Tibial nerve (tissue), 4 donors: Measurements from ENCODE around the gene TMEM140. TPM values are rescaled to one million over a fixed set of nuclear protein-coding genes. Genes with fewer than 3 reads are reported as not detected.
A peak's percentile ranks its signal among the peaks of the same experiment; 100 is the strongest.

Experiments used
- DNase-seq, 2 donors: peaks; one replicate each; pipeline ENCODE4 v3.0.0-alpha.2; 2019; ENCODE audit warnings: low spot score in 2 of 2
- H3K27ac ChIP-seq, 4 donors: fragments of 200-600 bp; sonication (generic) in 3 of 4; one replicate each; pipeline ENCODE4 v1.5.1; 2017 to 2019; ENCODE audit warnings: mild to moderate bottlenecking in 1 of 4
- H3K27me3 ChIP-seq, 2 donors: fragments of 200-600 bp; sonication (generic) in 1 of 2; one replicate each; pipeline versions ENCODE4 v1.5.1 to v1.6.0; 2017 to 2019
- H3K36me3 ChIP-seq, 3 donors: fragments of 200-600 bp; sonication (generic); one replicate each; pipeline ENCODE4 v1.5.1; 2018 to 2019
- H3K4me1 ChIP-seq, 4 donors: fragments of 200-600 bp; sonication (generic) in 3 of 4; one replicate each; pipeline ENCODE4 v1.5.1; 2017 to 2019
- H3K4me3 ChIP-seq, 4 donors: fragments of 200-600 bp; sonication (generic) in 3 of 4; one replicate each; pipeline ENCODE4 v1.5.1; 2017 to 2019; ENCODE audit warnings: mild to moderate bottlenecking in 1 of 4, moderate library complexity in 1 of 4
- H3K9me3 ChIP-seq, 4 donors: fragments of 200-600 bp; sonication (generic) in 3 of 4; one replicate each; pipeline ENCODE4 v1.5.1; 2017 to 2019
- EP300 ChIP-seq, 2 donors: sonication (generic); formaldehyde crosslinking; IDR thresholded peaks; one replicate each; pipeline ENCODE4 v1.6.1; 2017; ENCODE audit warnings: antibody characterized with exemption in 2 of 2, mild to moderate bottlenecking in 1 of 2
- POLR2A ChIP-seq, 2 donors: fragments of 450-650 bp; IDR thresholded peaks; one replicate each; pipeline ENCODE4 v1.6.1; 2017; ENCODE audit warnings: antibody characterized with exemption in 2 of 2, mild to moderate bottlenecking in 2 of 2, moderate library complexity in 2 of 2
- WGBS, 2 donors: methylation state at CpG; one replicate each; pipeline ENCODE4 v1.1.5; 2018; 5-methylcytosine and 5-hydroxymethylcytosine counted together
- total RNA-seq, 4 donors: library from RNA; depleted of rRNA; stranded (reverse); fragments of >200 nt; gene quantifications; one replicate each; pipeline ENCODE4 v1.1.0, GENCODE V29; 2016
- TF ChIP-seq, protein P1 (sequence below), 5 experiments: fragments of 200-600 bp in 3 of 5; fragments of 450-650 bp in 2 of 5; sonication (generic) in 3 of 5; IDR thresholded peaks; one replicate each; pipeline ENCODE4 v1.5.1; 2016 to 2019; ENCODE audit warnings: antibody characterized with exemption in 5 of 5, mild to moderate bottlenecking in 3 of 5, moderate library complexity in 2 of 5

The TMEM140 gene
- total RNA-seq, 4 donors from 2014 or later = 20.5 to 46.9 (median 32.5) TPM

DNA sequence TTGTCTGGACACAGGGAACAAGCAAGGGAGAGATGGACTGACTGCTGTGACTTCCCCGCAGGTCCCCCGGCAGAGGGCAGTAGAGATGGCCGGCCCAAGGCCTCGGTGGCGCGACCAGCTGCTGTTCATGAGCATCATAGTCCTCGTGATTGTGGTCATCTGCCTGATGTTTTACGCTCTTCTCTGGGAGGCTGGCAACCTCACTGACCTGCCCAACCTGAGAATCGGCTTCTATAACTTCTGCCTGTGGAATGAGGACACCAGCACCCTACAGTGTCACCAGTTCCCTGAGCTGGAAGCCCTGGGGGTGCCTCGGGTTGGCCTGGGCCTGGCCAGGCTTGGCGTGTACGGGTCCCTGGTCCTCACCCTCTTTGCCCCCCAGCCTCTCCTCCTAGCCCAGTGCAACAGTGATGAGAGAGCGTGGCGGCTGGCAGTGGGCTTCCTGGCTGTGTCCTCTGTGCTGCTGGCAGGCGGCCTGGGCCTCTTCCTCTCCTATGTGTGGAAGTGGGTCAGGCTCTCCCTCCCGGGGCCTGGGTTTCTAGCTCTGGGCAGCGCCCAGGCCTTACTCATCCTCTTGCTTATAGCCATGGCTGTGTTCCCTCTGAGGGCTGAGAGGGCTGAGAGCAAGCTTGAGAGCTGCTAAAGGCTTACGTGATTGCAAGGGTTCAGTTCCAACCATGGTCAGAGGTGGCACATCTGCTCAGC, 16.6 kb downstream of the TMEM140 start:
- H3K4me3 ChIP-seq = no peak overlapping the region
- H3K9me3 ChIP-seq = no peaks in the 10 kb centered on the region
- H3K27me3 ChIP-seq = no peaks in the 10 kb centered on the region
- H3K36me3 ChIP-seq = peaks cover 0 to 59% (median 0%) of the 10 kb centered on the region in 3 donors
- TF ChIP-seq EP300 (IDR thresholded peaks at IDR 0.05) = no peak
- no peak for TF ChIP-seq POLR2A (IDR thresholded peaks at IDR 0.05)
- TF ChIP-seq, protein P1, sequence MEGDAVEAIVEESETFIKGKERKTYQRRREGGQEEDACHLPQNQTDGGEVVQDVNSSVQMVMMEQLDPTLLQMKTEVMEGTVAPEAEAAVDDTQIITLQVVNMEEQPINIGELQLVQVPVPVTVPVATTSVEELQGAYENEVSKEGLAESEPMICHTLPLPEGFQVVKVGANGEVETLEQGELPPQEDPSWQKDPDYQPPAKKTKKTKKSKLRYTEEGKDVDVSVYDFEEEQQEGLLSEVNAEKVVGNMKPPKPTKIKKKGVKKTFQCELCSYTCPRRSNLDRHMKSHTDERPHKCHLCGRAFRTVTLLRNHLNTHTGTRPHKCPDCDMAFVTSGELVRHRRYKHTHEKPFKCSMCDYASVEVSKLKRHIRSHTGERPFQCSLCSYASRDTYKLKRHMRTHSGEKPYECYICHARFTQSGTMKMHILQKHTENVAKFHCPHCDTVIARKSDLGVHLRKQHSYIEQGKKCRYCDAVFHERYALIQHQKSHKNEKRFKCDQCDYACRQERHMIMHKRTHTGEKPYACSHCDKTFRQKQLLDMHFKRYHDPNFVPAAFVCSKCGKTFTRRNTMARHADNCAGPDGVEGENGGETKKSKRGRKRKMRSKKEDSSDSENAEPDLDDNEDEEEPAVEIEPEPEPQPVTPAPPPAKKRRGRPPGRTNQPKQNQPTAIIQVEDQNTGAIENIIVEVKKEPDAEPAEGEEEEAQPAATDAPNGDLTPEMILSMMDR (IDR thresholded peaks at IDR 0.05) = no peak
- no peak for DNase-seq
- H3K27ac ChIP-seq = peak overlapping the region in 2 of 4 donors; percentile 14 to 59
- peaks cover 0 to 77% (median 37%) of the 10 kb centered on the region in 4 donors for H3K4me1 ChIP-seq
- WGBS, 2 donors = 88% methylated on average over 17 to 18 of the region's 18 CpGs

DNA sequence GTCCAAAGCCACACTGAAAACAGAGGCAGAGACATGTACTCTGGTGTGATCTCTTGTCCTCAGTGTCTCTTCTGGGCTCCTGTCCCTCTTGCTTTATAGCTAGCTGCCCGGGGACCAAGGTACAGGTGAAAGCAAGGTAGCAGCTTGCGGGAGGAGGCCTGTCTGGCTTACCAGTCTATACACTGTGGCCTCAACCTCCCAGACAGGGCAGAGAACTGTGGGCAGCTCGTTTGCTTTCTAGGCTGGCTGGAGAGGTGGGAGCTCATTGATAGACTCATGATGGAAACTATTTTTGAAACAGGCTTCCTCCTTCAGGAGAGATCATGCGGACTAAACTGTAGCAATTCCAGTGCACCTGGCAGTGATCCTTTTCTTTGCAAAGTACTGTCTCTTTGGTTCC, 18.0 kb downstream of the TMEM140 start:
- H3K27me3 ChIP-seq = no peaks in the 10 kb centered on the region
- H3K36me3 ChIP-seq = peaks cover 0 to 59% (median 0%) of the 10 kb centered on the region in 3 donors
- H3K4me3 ChIP-seq = no peak overlapping the region
- H3K9me3 ChIP-seq = no peaks in the 10 kb centered on the region
- peak overlapping the region in 2 of 4 donors; percentile 44 to 98 for H3K27ac ChIP-seq
- TF ChIP-seq POLR2A (IDR thresholded peaks at IDR 0.05) = no peak
- TF ChIP-seq EP300 (IDR thresholded peaks at IDR 0.05) = no peak
- TF ChIP-seq, protein P1 (IDR thresholded peaks at IDR 0.05) = no peak
- WGBS, 2 donors = 81 to 87% methylated on average over 4 of the region's 4 CpGs
- no peak for DNase-seq
- peaks cover 0 to 68% (median 30%) of the 10 kb centered on the region in 4 donors for H3K4me1 ChIP-seq

DNA sequence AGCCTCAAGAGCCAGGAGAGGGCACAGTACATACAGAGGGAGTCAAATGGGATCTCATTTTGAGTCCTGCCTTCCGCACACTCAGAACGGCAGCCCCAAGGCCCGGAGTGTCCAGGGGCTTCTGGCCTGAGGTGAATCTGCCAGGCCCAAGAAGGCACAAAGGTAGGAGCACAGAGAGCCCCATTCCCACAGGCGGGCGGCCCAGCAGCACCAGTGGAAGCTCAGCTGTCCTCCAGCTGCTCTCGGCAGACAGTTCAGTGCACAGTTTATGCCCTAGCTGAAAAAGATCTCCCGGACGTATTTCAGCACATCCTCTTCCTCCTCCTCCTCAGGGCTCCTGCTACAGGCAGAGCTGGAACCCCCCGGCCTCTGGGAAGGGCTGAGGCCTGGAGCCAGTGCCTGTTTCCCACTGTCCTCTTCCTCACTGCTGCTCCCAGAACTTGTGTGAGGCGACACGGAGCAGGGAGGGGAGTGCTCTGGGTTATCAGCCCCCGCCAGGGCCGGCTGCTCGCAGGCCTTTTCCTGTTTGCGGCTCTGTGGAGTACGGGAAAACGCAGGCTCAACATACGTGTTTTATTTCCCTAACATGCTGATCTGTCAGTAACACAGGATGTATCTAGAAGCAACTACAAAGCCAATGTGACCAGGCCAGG, 18.6 kb downstream of the TMEM140 start:
- TF ChIP-seq POLR2A (IDR thresholded peaks at IDR 0.05) = no peak
- TF ChIP-seq, protein P1 (IDR thresholded peaks at IDR 0.05) = no peak
- no peak for TF ChIP-seq EP300 (IDR thresholded peaks at IDR 0.05)
- 76 to 84% methylated on average over 14 to 18 of the region's 18 CpGs for WGBS, 2 donors
- H3K4me1 ChIP-seq = peaks cover 0 to 68% (median 28%) of the 10 kb centered on the region in 4 donors
- peak overlapping the region in 2 of 4 donors; percentile 44 to 98 for H3K27ac ChIP-seq
- peaks cover 0 to 59% (median 0%) of the 10 kb centered on the region in 3 donors for H3K36me3 ChIP-seq
- H3K9me3 ChIP-seq = no peaks in the 10 kb centered on the region
- no peak overlapping the region for H3K4me3 ChIP-seq
- H3K27me3 ChIP-seq = no peaks in the 10 kb centered on the region
- no peak for DNase-seq

DNA sequence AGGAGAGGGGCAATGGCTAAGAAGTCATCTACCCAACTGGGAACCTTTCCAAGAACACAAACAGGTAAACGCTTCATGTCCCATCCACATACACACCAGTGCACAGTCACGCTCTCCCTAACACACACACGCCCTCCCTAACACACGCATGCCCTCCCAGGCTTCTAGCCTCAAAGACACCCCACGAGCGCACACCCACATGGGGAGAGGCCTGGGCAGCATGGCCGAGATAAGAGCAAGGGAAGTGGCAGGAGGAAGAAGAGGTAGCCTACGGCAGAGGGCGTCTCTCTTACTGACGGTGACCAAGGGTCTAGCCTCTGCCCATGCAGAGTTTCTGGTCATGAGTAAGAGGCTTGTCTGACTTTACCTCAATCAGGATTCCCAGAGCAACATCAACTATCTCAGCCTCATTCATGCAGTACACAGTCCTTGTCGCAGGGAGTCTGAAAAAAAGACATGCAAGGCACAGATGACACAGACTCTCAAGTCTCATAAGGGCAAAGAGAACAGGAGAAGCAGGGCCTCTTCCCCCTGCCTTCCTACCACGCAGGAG, 19.6 kb downstream of the TMEM140 start:
- no peak for TF ChIP-seq EP300 (IDR thresholded peaks at IDR 0.05)
- TF ChIP-seq, protein P1 (IDR thresholded peaks at IDR 0.05) = no peak
- no peak for TF ChIP-seq POLR2A (IDR thresholded peaks at IDR 0.05)
- no peaks in the 10 kb centered on the region for H3K27me3 ChIP-seq
- peaks cover 0 to 53% (median 0%) of the 10 kb centered on the region in 3 donors for H3K36me3 ChIP-seq
- peak overlapping the region in 3 of 4 donors; percentile 24 to 98 (median 44) for H3K27ac ChIP-seq
- DNase-seq = no peak
- no peaks in the 10 kb centered on the region for H3K9me3 ChIP-seq
- WGBS, 2 donors = 79 to 85% methylated on average over 12 of the region's 12 CpGs
- no peak overlapping the region for H3K4me3 ChIP-seq
- H3K4me1 ChIP-seq = peaks cover 0 to 66% (median 32%) of the 10 kb centered on the region in 4 donors
